Suprapubic skin (tissue), 4 donors: Measurements from ENCODE around the gene CCNYL1. TPM values are rescaled to one million over a fixed set of nuclear protein-coding genes. Genes with fewer than 3 reads are reported as not detected.

ENCODE experiments used
- DNase-seq, 2 donors: peaks; one replicate each; pipeline ENCODE4 v3.0.0-alpha.2; 2019; ENCODE audit warnings: low spot score in 2 of 2
- H3K27ac ChIP-seq: fragments of 200-600 bp; sonication (generic); one replicate; pipeline ENCODE4 v1.5.1; 2019
- H3K27me3 ChIP-seq: fragments of 200-600 bp; sonication (generic); one replicate; pipeline ENCODE4 v1.5.1; 2019
- H3K36me3 ChIP-seq: fragments of 200-600 bp; sonication (generic); one replicate; pipeline ENCODE4 v1.5.1; 2019
- H3K4me1 ChIP-seq: fragments of 200-600 bp; sonication (generic); one replicate; pipeline ENCODE4 v1.5.1; 2019
- H3K4me3 ChIP-seq: fragments of 200-600 bp; sonication (generic); one replicate; pipeline ENCODE4 v1.5.1; 2019; ENCODE audit warnings: mild to moderate bottlenecking
- H3K9me3 ChIP-seq: fragments of 200-600 bp; sonication (generic); one replicate; pipeline ENCODE4 v1.5.1; 2019
- EP300 ChIP-seq: sonication (generic); formaldehyde crosslinking; IDR thresholded peaks from one replicate; pipeline ENCODE4 v1.6.1; 2017; ENCODE audit warnings: antibody characterized with exemption
- POLR2A ChIP-seq, 2 donors: fragments of 450-650 bp; IDR thresholded peaks; one replicate each; pipeline ENCODE4 v1.6.1; 2017; ENCODE audit warnings: antibody characterized with exemption in 2 of 2, mild to moderate bottlenecking in 2 of 2, moderate library complexity in 2 of 2
- POLR2AphosphoS5 ChIP-seq, 3 donors: sonication (generic); formaldehyde crosslinking; IDR thresholded peaks; one replicate each; pipeline ENCODE4 v1.6.1; 2017; ENCODE audit warnings: antibody characterized with exemption in 3 of 3
- WGBS: methylation state at CpG from one replicate; pipeline ENCODE4 v1.1.5; 2018; 5-methylcytosine and 5-hydroxymethylcytosine counted together
- total RNA-seq, 4 donors: library from RNA; depleted of rRNA; stranded (reverse); fragments of >200 nt; gene quantifications; one replicate each; pipeline ENCODE4 v1.1.0, GENCODE V29; 2016
- TF ChIP-seq, protein P1 (sequence below), 2 donors: fragments of 200-600 bp in 1 of 2; fragments of 450-650 bp in 1 of 2; sonication (generic) in 1 of 2; IDR thresholded peaks; one replicate each; pipeline ENCODE4 v1.5.1; 2016 to 2019; ENCODE audit warnings: antibody characterized with exemption in 2 of 2, mild to moderate bottlenecking in 1 of 2, moderate library complexity in 1 of 2

CCNYL1 gene
- total RNA-seq, 4 donors from 2014 or later = 3.1 to 11.3 (median 5.4) TPM

DNA sequence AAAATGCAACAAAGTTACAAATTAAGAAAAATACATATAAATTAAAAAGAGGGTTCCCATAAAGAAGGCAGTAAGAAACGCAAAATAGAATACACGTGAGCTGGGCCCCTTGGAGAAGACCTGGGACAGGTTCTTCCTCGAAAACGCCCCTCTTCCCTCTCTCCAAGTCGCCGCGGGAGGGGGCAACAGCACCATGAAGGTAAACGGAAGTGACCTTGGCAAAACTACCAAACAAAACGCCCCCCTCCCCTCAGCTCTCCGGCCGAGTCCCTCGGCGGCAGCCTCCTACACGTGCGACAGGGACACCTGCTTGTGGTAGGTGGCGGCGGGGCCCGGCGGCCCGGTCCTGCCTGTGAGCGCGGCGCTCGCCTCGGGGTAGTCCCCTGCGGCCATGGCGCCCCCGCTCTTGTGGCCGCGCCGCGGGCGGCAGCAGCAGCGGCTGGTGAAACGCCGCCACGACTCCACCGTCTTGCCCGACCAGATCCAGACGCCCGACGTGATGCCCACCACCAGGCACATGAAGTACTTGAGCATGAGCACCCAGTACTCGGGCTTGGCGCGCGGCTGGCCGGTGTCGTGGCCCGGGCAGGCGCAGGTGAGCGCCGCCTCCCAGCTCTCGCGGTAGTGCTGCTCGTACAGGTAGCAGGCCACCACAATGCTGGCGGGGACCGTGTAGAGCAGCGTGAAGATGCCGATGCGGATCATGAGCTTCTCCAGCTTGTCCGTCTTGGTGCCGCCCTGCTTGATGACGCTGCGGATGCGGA lies 55.4 kb downstream of the CCNYL1 start:
- Histone ChIP-seq H3K27ac (no peak overlapping the region), H3K9me3 (no peaks in the 10 kb centered on the region), H3K4me1 (peaks cover 36% of the 10 kb centered on the region), H3K27me3 (no peaks in the 10 kb centered on the region), H3K36me3 (peaks cover 7% of the 10 kb centered on the region), H3K4me3 (no peak overlapping the region)
- DNase-seq = peak in 1 of 2 donors; percentile 62
- TF ChIP-seq, protein P1, sequence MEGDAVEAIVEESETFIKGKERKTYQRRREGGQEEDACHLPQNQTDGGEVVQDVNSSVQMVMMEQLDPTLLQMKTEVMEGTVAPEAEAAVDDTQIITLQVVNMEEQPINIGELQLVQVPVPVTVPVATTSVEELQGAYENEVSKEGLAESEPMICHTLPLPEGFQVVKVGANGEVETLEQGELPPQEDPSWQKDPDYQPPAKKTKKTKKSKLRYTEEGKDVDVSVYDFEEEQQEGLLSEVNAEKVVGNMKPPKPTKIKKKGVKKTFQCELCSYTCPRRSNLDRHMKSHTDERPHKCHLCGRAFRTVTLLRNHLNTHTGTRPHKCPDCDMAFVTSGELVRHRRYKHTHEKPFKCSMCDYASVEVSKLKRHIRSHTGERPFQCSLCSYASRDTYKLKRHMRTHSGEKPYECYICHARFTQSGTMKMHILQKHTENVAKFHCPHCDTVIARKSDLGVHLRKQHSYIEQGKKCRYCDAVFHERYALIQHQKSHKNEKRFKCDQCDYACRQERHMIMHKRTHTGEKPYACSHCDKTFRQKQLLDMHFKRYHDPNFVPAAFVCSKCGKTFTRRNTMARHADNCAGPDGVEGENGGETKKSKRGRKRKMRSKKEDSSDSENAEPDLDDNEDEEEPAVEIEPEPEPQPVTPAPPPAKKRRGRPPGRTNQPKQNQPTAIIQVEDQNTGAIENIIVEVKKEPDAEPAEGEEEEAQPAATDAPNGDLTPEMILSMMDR (IDR thresholded peaks at IDR 0.05) = no peak
- TF ChIP-seq EP300 = no peak
- TF ChIP-seq POLR2A (IDR thresholded peaks at IDR 0.05) = no peak
- no peak for TF ChIP-seq POLR2AphosphoS5 (IDR thresholded peaks at IDR 0.05)
- 75% methylated on average over 24 of the region's 65 CpGs for WGBS

DNA sequence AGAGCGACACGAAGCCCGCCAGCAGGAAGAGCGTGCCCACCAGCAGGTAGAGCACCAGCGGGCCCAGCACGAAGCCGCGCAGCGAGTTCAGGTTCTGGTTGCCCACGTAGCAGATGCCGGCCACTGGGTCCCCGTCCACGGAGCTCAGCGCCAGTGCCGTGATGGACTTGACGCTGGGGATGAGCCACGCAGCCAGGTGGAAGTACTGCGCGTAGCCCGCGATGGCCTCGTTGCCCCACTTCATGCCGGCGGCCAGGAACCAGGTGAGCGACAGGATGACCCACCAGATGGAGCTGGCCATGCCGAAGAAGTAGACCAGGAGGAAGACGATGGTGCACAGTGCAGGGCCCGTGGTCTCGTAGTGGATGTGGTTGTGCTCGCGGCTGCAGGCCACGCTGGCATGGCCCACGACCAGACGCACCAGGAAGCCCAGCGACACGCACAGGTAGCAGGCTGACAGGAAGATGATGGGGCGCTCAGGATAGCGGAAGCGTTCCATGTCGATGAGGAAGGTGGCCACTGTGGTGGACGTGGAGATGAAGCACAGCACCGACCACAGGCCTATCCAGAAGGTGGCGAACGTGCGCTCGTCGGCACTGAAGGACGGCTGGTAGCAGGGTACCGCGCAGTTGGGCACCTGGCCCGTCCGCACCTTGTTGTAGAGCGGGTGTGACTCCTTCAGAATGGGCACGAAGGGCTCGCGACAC lies 56.2 kb downstream of the CCNYL1 start:
- DNase-seq = no peak
- WGBS = 89% methylated on average over 38 of the region's 56 CpGs
- peak overlapping the region; percentile 77 for H3K4me3 ChIP-seq
- H3K9me3 ChIP-seq = no peaks in the 10 kb centered on the region
- H3K36me3 ChIP-seq = peaks cover 7% of the 10 kb centered on the region
- no peak overlapping the region for H3K27ac ChIP-seq
- no peaks in the 10 kb centered on the region for H3K27me3 ChIP-seq
- peaks cover 36% of the 10 kb centered on the region for H3K4me1 ChIP-seq
- TF ChIP-seq POLR2A (IDR thresholded peaks at IDR 0.05) = no peak
- no peak for TF ChIP-seq EP300
- TF ChIP-seq, protein P1 (IDR thresholded peaks at IDR 0.05) = no peak
- no peak for TF ChIP-seq POLR2AphosphoS5 (IDR thresholded peaks at IDR 0.05)

DNA sequence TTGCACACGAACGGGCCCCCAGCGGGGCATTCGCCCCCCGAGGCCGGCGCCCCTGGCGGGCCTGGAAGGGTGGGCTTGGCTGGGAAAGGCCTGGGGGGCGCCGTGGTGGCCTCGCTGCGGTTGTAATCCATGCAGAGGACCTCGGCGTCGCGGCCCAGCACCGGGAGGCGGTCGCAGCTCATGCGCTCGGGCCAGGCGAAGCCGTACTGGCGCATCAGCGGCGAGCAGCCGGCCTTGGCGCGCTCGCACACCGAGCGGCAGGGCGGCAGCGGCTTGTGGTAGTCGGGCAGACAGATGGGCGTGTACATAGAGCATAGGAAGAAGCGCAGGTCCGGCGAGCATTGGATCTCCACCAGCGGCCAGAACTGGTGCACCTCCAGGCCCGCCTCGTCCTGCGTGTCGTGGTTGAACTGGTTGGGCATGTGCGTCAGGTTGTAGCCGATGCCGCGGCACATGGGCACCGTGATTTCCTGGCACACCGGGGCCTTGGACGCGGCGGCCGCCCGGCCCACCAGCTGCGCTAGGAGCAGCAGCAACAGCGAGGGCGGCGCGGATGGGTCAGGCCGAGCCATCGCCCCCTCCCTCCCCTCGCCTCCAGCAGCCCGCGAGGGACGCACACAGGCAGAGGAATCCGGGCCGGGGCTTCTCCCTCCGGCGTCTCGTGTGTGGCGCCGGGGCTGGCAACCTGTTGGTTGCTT lies 56.9 kb downstream of the CCNYL1 start:
- Histone ChIP-seq H3K4me3 (peak overlapping the region; percentile 77), H3K36me3 (peaks cover 7% of the 10 kb centered on the region), H3K9me3 (no peaks in the 10 kb centered on the region), H3K4me1 (peaks cover 36% of the 10 kb centered on the region), H3K27me3 (no peaks in the 10 kb centered on the region), H3K27ac (peak overlapping the region; percentile 10)
- TF ChIP-seq POLR2A (IDR thresholded peaks at IDR 0.05) = no peak
- DNase-seq = peak; percentile 78 to 85
- 2% methylated on average over 18 of the region's 73 CpGs for WGBS

DNA sequence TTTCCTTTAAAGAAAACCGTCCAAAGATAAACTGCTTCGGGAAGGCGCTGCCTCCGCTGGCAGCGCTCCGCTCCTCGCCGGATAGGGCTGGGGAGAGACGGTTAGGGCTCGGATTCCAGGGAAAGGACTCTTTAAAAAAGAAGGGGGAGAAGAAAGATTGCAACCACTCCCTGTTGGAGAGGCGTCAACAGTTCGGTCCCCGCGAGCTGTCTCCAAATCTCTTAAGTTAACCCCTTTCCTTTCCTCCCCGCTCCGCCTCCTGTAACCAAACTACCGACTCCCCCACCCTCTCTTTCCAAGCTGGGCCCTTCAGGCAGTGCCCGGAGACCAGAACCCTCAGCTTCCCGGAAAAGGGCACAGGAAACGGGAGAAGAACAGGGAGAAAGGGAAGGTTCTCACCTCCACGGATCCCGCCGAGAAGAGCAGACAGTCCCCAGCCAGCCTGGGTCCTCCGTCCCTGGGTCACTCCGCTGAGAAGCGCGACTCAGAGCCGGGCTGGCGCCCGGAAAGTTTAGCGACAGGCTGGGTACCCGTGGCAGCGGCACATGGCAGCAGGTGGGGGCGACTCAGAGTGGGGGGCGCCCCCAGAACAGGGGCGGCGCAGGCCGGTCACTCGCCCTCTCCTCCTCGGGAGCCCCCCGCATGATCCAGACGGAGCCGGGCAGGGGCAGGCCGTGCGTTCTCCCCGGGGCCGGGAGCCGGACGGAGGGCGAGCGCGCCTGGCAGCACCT lies 57.6 kb downstream of the CCNYL1 start:
- TF ChIP-seq POLR2AphosphoS5 (IDR thresholded peaks at IDR 0.05) = no peak
- TF ChIP-seq EP300 = no peak
- TF ChIP-seq, protein P1 (IDR thresholded peaks at IDR 0.05) = no peak
- H3K9me3 ChIP-seq = no peaks in the 10 kb centered on the region
- WGBS = 0% methylated on average over 30 of the region's 52 CpGs
- H3K36me3 ChIP-seq = peaks cover 7% of the 10 kb centered on the region
- DNase-seq = peak in 1 of 2 donors; percentile 66
- no peaks in the 10 kb centered on the region for H3K27me3 ChIP-seq
- H3K4me3 ChIP-seq = peak overlapping the region; percentile 77
- peaks cover 36% of the 10 kb centered on the region for H3K4me1 ChIP-seq
- H3K27ac ChIP-seq = peak overlapping the region; percentile 10

DNA sequence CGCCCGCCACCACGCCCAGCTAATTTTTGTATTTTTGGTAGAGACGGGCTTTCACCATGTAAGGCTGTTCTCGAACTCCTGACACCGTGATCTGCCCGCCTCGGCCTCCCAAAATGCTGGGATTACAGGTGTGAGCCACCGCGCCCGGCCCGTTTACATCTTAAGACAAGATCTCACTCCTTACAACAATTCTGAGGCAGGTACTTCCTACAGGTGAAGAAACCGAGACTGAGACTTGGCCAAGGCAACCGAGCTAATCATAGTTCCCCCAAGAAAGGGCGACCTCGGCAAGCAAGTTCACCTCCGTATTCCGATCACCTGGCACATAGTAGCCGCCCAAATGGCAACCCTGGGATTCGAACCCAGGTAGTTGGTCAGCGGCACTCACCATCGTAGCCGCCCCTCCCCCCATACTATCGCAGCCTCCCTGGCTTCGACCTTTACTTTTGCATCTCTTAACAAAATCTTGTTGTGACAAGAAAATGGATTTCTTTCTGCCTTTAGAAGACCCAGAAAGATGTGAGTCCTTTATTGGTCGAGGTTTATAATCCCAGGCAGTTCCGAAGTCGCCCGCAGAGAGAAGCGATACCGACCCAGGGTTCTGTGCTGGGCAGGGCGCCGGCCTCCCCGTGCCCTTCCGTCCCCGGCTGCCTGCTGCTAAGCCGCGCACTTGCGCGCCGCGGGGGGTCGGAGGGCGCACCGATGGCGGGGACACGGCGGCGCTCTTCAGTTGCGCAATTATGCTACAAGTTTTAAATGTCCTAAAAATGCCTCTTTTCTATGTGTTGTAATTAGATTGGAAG lies 59.4 kb downstream of the CCNYL1 start:
- Histone ChIP-seq H3K4me3 (peak overlapping the region; percentile 77), H3K36me3 (peaks cover 7% of the 10 kb centered on the region), H3K27ac (peak overlapping the region; percentile 32), H3K9me3 (no peaks in the 10 kb centered on the region), H3K27me3 (no peaks in the 10 kb centered on the region), H3K4me1 (peaks cover 36% of the 10 kb centered on the region)
- peak in 1 of 2 donors; percentile 67 for DNase-seq
- TF ChIP-seq EP300 = no peak
- TF ChIP-seq POLR2A (IDR thresholded peaks at IDR 0.05) = no peak
- TF ChIP-seq POLR2AphosphoS5 (IDR thresholded peaks at IDR 0.05) = no peak
- TF ChIP-seq, protein P1 (IDR thresholded peaks at IDR 0.05) = no peak
- WGBS = 15% methylated on average over 50 of the region's 50 CpGs
